GM21825 (cell line): ENCODE results near the gene BARD1.
"Not testable (repeated sequence)": the region's sequence is repeated elsewhere in the genome, so short reads cannot be mapped to it uniquely, and the experiment has no call there.

Experiments
- ATAC-seq: cut with Tn5 transposase; IDR thresholded peaks from one replicate; pipeline ENCODE4 v1.9.1; 2021; ENCODE audit warnings: mild to moderate bottlenecking, moderate library complexity; ENCODE audit not compliant: unreplicated experiment

The BARD1 gene

GRCh38 chr2:214808981-214809750 is at the start of gene BARD1:
BARD1 (minus strand) TSS chr2:214809683; CDS start chr2:214809569, 114 bp downstream.
- peak; percentile 26 for ATAC-seq

GRCh38 chr2:214856137-214856536 is 46.7 kb upstream of the BARD1 start:
- ATAC-seq = no peak

DNA sequence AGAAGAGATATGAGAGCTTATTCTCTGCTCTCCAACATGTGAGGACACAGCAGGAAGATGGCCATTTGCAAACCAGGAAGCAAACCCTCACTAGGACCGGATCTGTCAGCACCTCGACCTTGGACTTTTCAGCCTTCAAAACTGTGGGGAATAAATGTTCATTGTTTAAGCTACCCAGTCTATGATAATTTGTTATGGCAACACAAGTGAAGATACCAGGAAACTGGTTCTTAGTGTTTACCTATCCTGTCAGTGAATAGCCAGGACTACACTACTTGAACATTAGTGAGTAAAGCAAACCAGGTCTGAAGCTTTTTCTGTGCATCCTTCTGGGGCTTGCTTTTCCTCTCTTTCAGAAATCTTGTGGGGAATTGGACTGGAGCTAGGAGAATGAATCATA is 44.4 kb upstream of the BARD1 start:
- no peak for ATAC-seq

DNA sequence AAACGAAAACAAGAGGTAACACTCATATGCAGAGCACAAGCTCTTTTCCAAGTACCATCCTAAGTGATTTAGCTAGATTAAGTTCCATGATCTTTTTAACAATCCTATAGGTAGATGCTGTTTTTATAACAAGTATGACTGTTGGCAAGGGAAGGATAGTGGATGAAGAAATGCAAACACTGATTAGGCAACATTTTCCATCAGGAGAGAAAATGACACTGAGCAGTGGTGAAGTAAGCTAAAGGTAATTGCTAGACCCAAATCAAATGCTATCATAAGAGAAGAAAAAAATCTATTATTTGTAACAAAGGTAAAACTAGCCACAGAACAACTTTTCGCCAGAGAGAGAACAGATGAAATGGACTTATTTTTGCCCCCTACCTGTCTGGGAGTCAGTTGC is 34.3 kb upstream of the BARD1 start:
- ATAC-seq = no peak

- ATAC-seq = peak; percentile 94
These were observed 30.0 kb upstream of the BARD1 start for GRCh38 chr2:214839464-214839863.

- ATAC-seq = no peak
These were observed 28.0 kb upstream of the BARD1 start for GRCh38 chr2:214837466-214837865.

DNA sequence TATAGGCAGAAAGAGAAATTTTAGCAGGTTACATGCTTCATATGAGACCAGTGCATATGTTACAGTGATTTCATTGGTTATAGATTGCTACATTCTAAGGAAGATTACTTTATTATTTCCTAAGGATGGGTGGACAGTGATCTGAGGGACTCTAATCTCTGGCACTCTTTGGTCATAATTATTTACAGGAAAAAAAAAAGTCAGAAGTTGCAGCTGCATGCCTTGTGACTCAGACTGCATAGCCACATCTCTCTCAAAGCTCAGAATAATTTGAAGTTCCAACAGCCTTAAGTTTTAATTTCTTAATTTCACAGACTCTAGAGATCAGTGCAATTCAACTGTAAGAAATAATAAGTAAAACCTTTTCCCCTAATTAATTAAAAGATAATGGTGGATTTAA is 27.1 kb upstream of the BARD1 start:
- ATAC-seq = no peak

DNA sequence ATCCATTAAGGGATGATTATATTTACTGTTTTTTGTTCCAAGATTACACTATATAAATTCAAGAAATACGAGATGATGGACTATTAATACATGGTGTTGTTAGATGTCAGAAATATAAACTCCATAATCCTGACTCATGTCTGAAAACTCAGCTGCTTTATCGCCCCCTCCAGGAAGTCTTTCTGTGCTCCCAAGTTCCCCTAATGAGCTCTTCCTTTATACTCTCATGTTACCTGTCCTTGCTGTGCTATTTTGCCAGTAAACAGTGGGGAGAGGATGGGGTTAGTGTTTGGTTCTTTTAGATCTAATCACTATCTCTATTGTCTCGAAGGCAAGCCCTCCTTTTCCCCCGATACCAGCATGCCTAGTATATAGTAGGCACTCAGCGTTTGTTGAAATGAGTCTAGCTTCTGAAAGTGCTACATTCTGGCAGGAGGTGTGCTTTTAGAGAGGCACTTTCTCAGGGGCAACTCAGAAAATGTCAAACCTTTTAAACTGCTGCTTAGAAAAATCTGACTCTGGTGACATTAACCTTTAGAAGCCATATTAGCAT is 21.4 kb upstream of the BARD1 start:
- no peak for ATAC-seq

DNA sequence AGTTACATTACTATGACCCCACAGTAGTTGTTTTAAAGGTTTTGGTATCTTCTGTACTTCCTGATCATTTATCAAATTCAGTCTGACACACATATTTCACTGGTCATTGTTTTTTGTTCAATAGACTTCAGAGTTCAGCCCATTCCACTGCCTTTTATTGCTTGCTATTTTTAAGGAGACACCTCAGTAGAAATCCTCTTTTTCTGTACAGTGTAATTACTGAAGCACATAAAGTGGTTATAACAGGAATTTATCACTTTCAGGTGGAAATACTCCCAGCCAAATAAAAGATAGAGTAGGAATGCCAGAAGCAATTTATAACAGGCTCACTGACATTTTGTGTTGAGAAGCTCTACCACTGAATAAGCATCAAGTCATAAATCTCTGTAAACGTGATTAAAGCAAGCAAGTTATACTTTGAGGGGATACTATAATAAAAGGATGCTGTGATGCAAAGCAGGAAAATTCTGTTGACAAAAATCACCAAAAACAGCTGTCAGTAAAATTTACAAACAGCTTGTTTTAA is 6.6 kb upstream of the BARD1 start:
- ATAC-seq = no peak

GRCh38 chr2:214810671-214811070 is 1.2 kb upstream of the BARD1 start:
- ATAC-seq = no peak

GRCh38 chr2:214809751-214810564 is 475 bp upstream of the BARD1 start:
- peak; percentile 86 for ATAC-seq

DNA sequence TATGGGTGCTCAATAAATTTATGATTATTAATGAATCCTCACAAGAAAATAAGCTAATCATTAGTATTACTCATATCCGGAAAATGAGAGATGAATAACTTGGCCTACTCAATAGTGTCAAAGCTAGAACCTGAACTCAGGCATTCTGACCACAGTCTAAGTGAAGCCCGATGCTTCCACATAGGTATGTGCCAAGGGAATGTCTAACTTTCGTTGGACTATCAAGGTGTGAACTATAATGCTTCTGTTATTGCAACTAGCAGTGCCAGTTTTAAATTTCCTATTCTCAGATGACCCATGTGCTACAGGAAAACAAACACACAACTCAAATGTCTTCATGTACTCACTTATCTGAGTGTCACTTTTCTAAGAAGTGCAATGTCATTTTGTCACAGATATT is 1.8 kb downstream of the BARD1 start:
- no peak for ATAC-seq

GRCh38 chr2:214801768-214802397 is 7.6 kb downstream of the BARD1 start:
- no peak for ATAC-seq

DNA sequence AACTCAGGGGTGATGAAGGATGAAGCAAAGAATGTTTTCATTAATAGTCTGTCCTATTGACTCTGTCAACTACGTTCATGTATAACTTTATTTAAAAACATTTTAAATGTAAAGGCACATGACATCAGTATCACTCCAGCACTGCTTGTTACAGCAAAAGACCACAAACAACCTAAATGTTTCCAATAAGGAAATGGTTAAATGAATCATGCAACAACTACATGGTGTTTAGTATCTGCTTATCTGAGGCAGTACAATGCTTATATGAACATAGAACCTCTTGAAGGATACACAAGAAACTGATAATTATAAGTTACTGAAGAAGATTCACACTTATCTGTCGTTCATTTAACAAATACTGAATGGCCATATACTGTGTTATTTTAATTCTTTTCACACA is 8.4 kb downstream of the BARD1 start:
- ATAC-seq = no peak

- ATAC-seq = no peak
These were observed 9.3 kb downstream of the BARD1 start for GRCh38 chr2:214800180-214800579.

DNA sequence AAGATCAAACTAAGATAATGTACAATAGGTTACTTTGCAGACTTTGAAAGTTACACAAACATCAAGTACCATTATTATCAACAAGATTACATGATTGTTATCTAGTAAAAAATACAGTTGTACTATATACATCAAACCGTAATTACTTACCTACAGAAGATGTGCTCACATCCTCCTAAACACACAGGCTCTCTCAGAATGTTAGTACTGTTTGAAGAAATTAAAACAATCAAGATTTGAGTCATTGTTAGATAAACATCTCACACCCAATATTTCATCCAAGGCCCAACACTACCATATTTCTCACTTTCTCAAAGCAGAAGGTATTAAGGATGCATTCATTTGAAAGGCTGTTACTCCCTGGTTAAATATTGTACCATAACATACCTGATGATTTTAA is 12.6 kb downstream of the BARD1 start:
- no peak for ATAC-seq

DNA sequence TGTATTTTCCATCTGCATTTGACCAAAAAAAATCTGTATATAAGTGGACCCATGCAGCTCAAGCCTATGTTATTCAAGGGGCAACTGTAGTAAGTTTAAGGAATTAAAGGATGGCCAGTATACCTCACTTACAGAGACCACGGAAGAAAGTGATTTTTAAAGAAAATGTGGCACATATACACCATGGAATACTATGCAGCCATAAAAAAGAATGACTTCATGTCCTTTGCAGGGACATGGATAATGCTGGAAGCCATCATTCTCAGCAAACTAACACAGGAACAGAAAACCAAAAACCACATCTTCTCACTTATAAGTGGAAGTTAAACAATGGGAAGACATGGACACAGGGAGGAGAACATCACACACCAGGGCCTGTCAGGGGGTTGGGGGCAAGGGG is 26.3 kb downstream of the BARD1 start:
- ATAC-seq = not testable (repeated sequence)

DNA sequence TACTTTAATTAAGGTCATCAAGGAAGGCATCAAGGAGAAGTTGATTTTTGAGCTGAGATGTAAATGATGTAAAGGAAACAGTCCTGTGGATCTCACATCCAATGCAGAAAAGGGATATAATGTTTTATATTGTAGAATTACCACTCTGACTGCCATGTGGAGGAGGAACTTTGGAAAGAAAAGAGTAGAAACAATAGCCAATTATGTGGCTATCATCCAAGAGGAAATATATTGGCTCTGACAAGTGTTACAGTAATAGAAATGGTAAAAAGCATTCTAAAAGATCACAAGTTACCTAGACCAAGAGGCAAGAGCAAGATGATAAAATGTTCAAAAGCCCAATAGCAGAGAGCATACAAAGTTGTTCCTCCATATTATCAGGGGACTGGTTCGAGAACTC is 26.8 kb downstream of the BARD1 start:
- ATAC-seq = no peak

- ATAC-seq = no peak
These were observed 28.3 kb downstream of the BARD1 start for GRCh38 chr2:214781226-214781625.

DNA sequence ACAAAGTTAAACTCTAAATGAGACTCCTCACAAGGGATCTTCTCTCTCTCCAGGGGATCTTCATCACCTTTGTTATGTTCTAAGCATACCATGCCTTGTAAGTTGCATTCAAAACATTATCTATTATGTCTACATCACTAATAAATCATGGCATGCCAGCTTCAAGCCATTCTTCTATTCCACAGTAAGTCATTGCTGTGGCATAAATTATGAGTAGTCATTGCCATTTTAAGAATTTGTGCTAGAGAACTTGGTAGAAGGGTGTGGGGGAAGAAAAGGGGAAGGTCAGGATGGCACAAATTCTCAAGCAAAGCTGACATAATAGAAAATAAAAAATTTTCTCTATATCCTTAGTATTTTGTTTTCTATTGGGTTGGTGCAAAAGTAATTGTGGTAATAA is 33.5 kb downstream of the BARD1 start:
- ATAC-seq = no peak

DNA sequence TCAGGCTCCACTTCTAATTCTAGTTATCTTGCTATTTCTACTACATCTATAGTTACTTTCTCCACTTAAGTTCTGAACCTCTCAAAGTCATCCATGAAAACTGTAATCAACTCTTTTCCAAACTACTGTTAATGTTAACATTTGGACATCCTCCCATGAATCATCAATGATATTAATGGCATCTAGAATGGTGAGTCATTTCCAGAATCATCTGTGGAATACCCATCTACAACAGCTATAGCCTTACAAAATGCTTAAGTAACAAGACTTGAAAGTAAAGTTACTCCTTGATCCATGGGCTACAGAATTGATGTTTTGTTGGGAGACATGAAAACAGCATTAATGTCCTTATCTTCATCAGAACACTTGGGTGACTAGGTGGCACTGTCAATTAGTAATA is 35.4 kb downstream of the BARD1 start:
- no peak for ATAC-seq
